Tibial artery (tissue), 4 donors: Measurements from ENCODE around the gene APOBEC2.

Experiments
- DNase-seq, 2 donors: peaks; one replicate each; pipeline ENCODE4 v3.0.0-alpha.2; 2019
- H3K27ac ChIP-seq, 2 donors: fragments of 200-600 bp; sonication (generic) in 1 of 2; 1 replicate in 1 of 2; 2 replicates in 1 of 2; pipeline ENCODE4 v1.5.1; 2018 to 2019; ENCODE audit warnings: mild to moderate bottlenecking in 1 of 2
- H3K27me3 ChIP-seq, 2 donors: fragments of 200-600 bp; sonication (generic) in 1 of 2; one replicate each; pipeline versions ENCODE4 v1.5.1 to v1.6.0; 2016 to 2019
- H3K36me3 ChIP-seq, 3 donors: fragments of 200-600 bp; sonication (generic) in 2 of 3; one replicate each; pipeline ENCODE4 v1.5.1; 2016 to 2019; ENCODE audit warnings: mild to moderate bottlenecking in 2 of 3
- H3K4me1 ChIP-seq, 4 donors: fragments of 200-600 bp; sonication (generic) in 2 of 4; 1 replicate in 3 of 4; 2 replicates in 1 of 4; pipeline ENCODE4 v1.5.1; 2016 to 2019
- H3K4me3 ChIP-seq, 2 donors: fragments of 200-600 bp; sonication (generic) in 1 of 2; 1 replicate in 1 of 2; 2 replicates in 1 of 2; pipeline ENCODE4 v1.5.1; 2018 to 2019; ENCODE audit warnings: mild to moderate bottlenecking in 2 of 2
- H3K9me3 ChIP-seq, 3 donors: fragments of 200-600 bp; sonication (generic) in 1 of 3; one replicate each; pipeline ENCODE4 v1.5.1; 2016 to 2019
- intact Hi-C: fragments of 100-400 bp; cut with DNase I; formaldehyde crosslinking; loops from one replicate; pipeline ENCODE4 v1.15.0; 2023; ENCODE audit warnings: low total_unique reads
- TF ChIP-seq, protein P1 (sequence below), 2 experiments: fragments of 200-600 bp in 1 of 2; fragments of 450-650 bp in 1 of 2; IDR thresholded peaks; one replicate each; pipeline ENCODE4 v1.5.1; 2017 to 2019; ENCODE audit warnings: antibody characterized with exemption in 2 of 2, mild to moderate bottlenecking in 1 of 2, moderate library complexity in 1 of 2

APOBEC2 gene

DNA sequence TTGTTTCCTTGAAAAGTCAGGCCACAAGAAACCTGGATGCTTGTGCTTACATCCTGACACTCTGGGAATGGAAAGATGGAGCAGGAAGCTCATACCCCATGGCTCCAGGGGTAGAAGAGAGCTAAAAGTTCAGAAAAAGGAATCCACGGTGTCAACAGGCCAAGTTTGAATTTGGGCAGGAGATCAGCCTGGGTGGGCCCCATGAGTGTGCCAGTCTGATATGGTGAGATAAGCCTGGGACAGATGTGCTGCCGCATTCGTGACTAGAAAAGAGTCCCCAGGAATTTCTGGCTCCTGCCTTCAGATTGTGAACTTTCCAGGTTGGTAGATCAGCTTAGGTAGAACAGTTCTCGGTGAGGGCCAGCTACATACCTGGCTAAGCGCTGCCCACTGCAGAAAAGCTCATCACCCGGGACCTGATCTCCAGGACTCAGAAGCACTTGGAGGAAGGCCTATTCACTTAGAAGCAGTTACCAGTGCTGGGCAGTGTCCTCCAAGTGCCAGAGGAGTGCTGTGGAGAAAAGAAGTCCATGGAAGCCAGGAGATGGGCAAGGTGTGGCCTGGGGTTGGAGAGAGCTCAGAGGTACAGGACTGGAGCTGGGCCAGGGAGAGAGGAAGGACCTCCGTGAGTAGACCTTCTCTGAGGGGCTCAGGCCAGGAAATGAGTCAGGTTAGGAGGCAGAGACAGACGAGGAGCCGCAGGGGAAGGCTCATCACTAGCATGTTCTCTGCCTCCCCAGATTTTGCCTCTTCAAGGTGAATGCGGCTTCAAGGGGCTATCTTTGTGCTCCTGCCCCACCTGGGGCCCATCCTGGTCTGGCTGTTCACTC lies 10.6 kb upstream of the APOBEC2 start, which contains the start of gene TSPO2:
TSS of gene TSPO2 (plus strand) at position 242 of the 830 bp plus-strand sequence. CDS start at position 761, 519 bp downstream.
- H3K36me3 ChIP-seq: no peaks in the 10 kb centered on the region
- intact Hi-C loops: loop anchor here (10.0 kb wide), 1 partner anchor 1058 kb away; no protein-coding TSS in a partner anchor

GRCh38 chr6:41043151-41043550 lies 9.9 kb upstream of the APOBEC2 start:
- H3K4me3 ChIP-seq: no peak overlapping the region
- no peaks in the 10 kb centered on the region for H3K4me1 ChIP-seq
- H3K27ac ChIP-seq: no peak overlapping the region
- H3K27me3 ChIP-seq: no peaks in the 10 kb centered on the region
- no peaks in the 10 kb centered on the region for H3K36me3 ChIP-seq
- intact Hi-C loops: loop anchor here (10.0 kb wide), 1 partner anchor 1058 kb away; no protein-coding TSS in a partner anchor
- TF ChIP-seq, protein P1, sequence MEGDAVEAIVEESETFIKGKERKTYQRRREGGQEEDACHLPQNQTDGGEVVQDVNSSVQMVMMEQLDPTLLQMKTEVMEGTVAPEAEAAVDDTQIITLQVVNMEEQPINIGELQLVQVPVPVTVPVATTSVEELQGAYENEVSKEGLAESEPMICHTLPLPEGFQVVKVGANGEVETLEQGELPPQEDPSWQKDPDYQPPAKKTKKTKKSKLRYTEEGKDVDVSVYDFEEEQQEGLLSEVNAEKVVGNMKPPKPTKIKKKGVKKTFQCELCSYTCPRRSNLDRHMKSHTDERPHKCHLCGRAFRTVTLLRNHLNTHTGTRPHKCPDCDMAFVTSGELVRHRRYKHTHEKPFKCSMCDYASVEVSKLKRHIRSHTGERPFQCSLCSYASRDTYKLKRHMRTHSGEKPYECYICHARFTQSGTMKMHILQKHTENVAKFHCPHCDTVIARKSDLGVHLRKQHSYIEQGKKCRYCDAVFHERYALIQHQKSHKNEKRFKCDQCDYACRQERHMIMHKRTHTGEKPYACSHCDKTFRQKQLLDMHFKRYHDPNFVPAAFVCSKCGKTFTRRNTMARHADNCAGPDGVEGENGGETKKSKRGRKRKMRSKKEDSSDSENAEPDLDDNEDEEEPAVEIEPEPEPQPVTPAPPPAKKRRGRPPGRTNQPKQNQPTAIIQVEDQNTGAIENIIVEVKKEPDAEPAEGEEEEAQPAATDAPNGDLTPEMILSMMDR (IDR thresholded peaks at IDR 0.05): no peak
- no peaks in the 10 kb centered on the region for H3K9me3 ChIP-seq
- DNase-seq: no peak

More for the DNA sequence above, 10.6 kb upstream of the APOBEC2 start, which contains the start of gene TSPO2:
- TF ChIP-seq, protein P1 (IDR thresholded peaks at IDR 0.05): no peak
- no peak for DNase-seq
- no peaks in the 10 kb centered on the region for H3K27me3 ChIP-seq
- no peak within 1 kb of the TSS for H3K4me3 ChIP-seq
- H3K4me1 ChIP-seq: no peaks in the 10 kb centered on the region
- no peak within 1 kb of the TSS for H3K27ac ChIP-seq
- H3K9me3 ChIP-seq: no peaks in the 10 kb centered on the region

DNA sequence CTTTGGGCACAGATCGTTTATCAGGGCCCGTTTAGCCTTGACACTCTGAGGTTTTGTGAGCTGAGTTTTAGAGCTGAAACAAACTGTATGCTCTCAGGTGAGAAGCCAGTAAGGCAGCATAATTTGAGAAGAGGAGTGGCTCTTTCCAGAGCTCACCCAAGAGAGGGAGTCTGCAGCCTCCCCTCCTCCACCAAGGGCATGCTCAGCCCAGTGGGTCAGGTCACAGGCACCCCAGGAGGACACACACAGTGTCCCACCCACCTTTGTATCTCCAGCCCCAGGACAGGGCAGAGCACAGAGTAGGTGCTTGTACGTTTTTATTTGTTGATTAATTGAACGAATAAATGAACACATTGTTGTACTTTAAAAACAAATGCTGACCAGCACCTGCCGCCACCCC lies 7.3 kb upstream of the APOBEC2 start:
- TF ChIP-seq, protein P1 (IDR thresholded peaks at IDR 0.05): no peak
- intact Hi-C loops: loop anchor here (10.0 kb wide), 1 partner anchor 1061 kb away; no protein-coding TSS in a partner anchor
- H3K36me3 ChIP-seq: peaks cover 0 to 5% (median 0%) of the 10 kb centered on the region in 3 donors

DNA sequence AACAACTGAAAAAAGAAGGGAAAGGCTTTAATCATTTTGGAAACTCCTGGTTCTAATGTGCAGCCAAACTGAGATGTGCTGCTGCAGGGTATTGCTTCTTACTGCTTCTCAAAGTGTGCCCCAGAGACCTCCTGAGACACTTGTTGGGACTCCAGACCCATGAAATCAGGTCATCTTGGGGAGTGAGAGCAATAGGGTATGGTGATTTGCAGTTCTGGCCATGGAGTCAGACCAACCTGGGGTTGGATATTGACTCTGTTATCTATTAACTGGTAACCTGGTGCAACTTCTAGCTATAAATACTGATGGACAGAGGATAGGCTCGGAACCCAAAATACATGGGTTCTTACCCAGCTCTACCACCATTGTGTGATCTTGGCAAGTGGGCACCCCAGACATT lies 6.9 kb upstream of the APOBEC2 start:
- Histone ChIP-seq H3K27ac (no peak overlapping the region), H3K36me3 (peaks cover 0 to 7% (median 0%) of the 10 kb centered on the region in 3 donors), H3K9me3 (no peaks in the 10 kb centered on the region), H3K27me3 (no peaks in the 10 kb centered on the region), H3K4me3 (no peak overlapping the region), H3K4me1 (no peaks in the 10 kb centered on the region)
- DNase-seq: no peak
- intact Hi-C loops: loop anchor here (10.0 kb wide), 1 partner anchor 1061 kb away; no protein-coding TSS in a partner anchor
- TF ChIP-seq, protein P1 (IDR thresholded peaks at IDR 0.05): no peak

More for the DNA sequence above, 7.3 kb upstream of the APOBEC2 start:
- Histone ChIP-seq H3K27ac (no peak overlapping the region), H3K4me3 (no peak overlapping the region), H3K4me1 (no peaks in the 10 kb centered on the region), H3K27me3 (no peaks in the 10 kb centered on the region), H3K9me3 (no peaks in the 10 kb centered on the region)
- DNase-seq: no peak

DNA sequence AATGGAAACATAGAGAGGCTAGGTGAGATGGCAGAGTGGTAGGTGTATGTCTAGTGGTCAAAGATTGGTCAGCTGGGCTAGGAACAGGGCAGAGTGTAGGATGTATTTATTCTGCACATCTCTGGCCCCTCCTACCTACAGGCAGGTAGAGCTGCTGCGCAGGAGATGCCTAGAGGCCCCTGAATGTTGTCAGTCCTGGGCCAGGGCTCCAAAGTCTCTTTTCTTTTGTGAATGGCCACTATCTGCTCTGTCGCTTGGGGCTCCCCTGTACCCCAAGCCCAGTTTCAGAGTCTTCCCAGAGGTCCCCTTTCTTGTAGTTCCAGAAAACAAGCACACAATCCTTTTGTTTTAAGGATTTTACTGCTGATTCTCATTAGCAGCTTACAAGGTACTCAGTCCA lies 5.7 kb upstream of the APOBEC2 start:
- intact Hi-C loops: loop anchor here (10.0 kb wide), 1 partner anchor 1063 kb away; no protein-coding TSS in a partner anchor
- Histone ChIP-seq H3K27ac (no peak overlapping the region), H3K36me3 (peaks cover 0 to 13% (median 0%) of the 10 kb centered on the region in 3 donors)

More for the DNA sequence above, 5.7 kb upstream of the APOBEC2 start:
- Histone ChIP-seq H3K27me3 (no peaks in the 10 kb centered on the region), H3K9me3 (no peaks in the 10 kb centered on the region), H3K4me3 (no peak overlapping the region), H3K4me1 (no peaks in the 10 kb centered on the region)
- DNase-seq: no peak
- TF ChIP-seq, protein P1 (IDR thresholded peaks at IDR 0.05): no peak
